HepG2 (cell line): Measurements from ENCODE around the gene KLF6. TPM values are rescaled to one million over a fixed set of nuclear protein-coding genes. Genes with fewer than 3 reads are reported as not detected.

ENCODE experiments used
- ARNT ChIP-seq: fragments of 450-650 bp; IDR thresholded peaks from 2 replicates; pipeline ENCODE4 v1.6.1; 2017
- ATAD3A ChIP-seq: sonication (generic); formaldehyde crosslinking; IDR thresholded peaks from 2 replicates; pipeline ENCODE4 v1.4.0; 2020; ENCODE audit warnings: missing genetic modification reagents
- BCL6 ChIP-seq: IDR thresholded peaks from 2 replicates; pipeline ENCODE4 v1.6.1; 2016; ENCODE audit warnings: missing genetic modification reagents, missing compliant biosample characterization
- HNF1A ChIP-seq, 2 experiments: sonication (generic) in 1 of 2; formaldehyde crosslinking in 1 of 2; IDR thresholded peaks; 2 replicates each; pipeline versions ENCODE4 v1.4.0 to v1.6.1; 2016 to 2020; ENCODE audit warnings: borderline replicate concordance in 1 of 2, low read depth in 1 of 2, mild to moderate bottlenecking in 1 of 2, missing genetic modification reagents in 1 of 2
- HOXD1 ChIP-seq: sonication (generic); formaldehyde crosslinking; IDR thresholded peaks from 2 replicates; pipeline ENCODE4 v1.5.0; 2020; ENCODE audit warnings: missing genetic modification reagents
- MED13 ChIP-seq: sonication (generic); formaldehyde crosslinking; IDR thresholded peaks from 2 replicates; pipeline ENCODE4 v1.5.0; 2020; ENCODE audit warnings: missing genetic modification reagents
- POLR2AphosphoS2 ChIP-seq: IDR thresholded peaks from 2 replicates; pipeline ENCODE4 v1.6.1; 2011; ENCODE audit warnings: low read depth, low read length, improper control_type of control experiment
- PRDM4 ChIP-seq: sonication (generic); formaldehyde crosslinking; IDR thresholded peaks from 2 replicates; pipeline ENCODE4 v1.9.0; 2021; ENCODE audit warnings: missing genetic modification reagents, borderline replicate concordance
- SIN3A ChIP-seq: IDR thresholded peaks from 2 replicates; pipeline ENCODE4 v1.6.1; 2011; ENCODE audit warnings: low read depth, mild to moderate bottlenecking, control low read depth, low read length, borderline replicate concordance
- SP140L ChIP-seq: sonication (generic); formaldehyde crosslinking; IDR thresholded peaks from 2 replicates; pipeline ENCODE4 v1.4.0; 2020; ENCODE audit warnings: missing genetic modification reagents, borderline replicate concordance
- SRSF4 ChIP-seq: fragments of 200-400 bp; formaldehyde crosslinking; IDR thresholded peaks from one replicate; pipeline ENCODE4 v1.6.1; 2018; ENCODE audit warnings: mild to moderate bottlenecking, low read depth, low read length, moderate library complexity; ENCODE audit not compliant: poor library complexity, severe bottlenecking
- ZBTB42 ChIP-seq: sonication (generic); formaldehyde crosslinking; IDR thresholded peaks from 2 replicates; pipeline ENCODE4 v1.5.0; 2020; ENCODE audit warnings: mild to moderate bottlenecking, missing genetic modification reagents
- ZNF136 ChIP-seq: sonication (generic); formaldehyde crosslinking; IDR thresholded peaks from 2 replicates; pipeline ENCODE4 v1.8.1; 2022; ENCODE audit warnings: low read depth, mild to moderate bottlenecking, moderate library complexity, missing genetic modification reagents
- ZNF18 ChIP-seq: sonication (generic); formaldehyde crosslinking; IDR thresholded peaks from 2 replicates; pipeline ENCODE4 v1.8.0; 2022; ENCODE audit warnings: mild to moderate bottlenecking, missing genetic modification reagents; ENCODE audit not compliant: insufficient replicate concordance
- ZNF282 ChIP-seq: fragments of 450-650 bp; IDR thresholded peaks from 2 replicates; pipeline ENCODE4 v1.6.1; 2018; ENCODE audit not compliant: partially characterized antibody
- ZNF460 ChIP-seq: sonication (generic); formaldehyde crosslinking; IDR thresholded peaks from 2 replicates; pipeline ENCODE4 v1.5.1; 2020; ENCODE audit warnings: missing genetic modification reagents, mild to moderate bottlenecking, borderline replicate concordance
- ZNF484 ChIP-seq: sonication (generic); formaldehyde crosslinking; IDR thresholded peaks from 2 replicates; pipeline ENCODE4 v1.5.1; 2020; ENCODE audit warnings: mild to moderate bottlenecking, low read depth, missing genetic modification reagents, borderline replicate concordance
- ZNF547 ChIP-seq: sonication (generic); formaldehyde crosslinking; IDR thresholded peaks from 2 replicates; pipeline ENCODE4 v1.5.1; 2020; ENCODE audit warnings: mild to moderate bottlenecking, missing genetic modification reagents
- ZNF562 ChIP-seq: sonication (generic); formaldehyde crosslinking; IDR thresholded peaks from 2 replicates; pipeline ENCODE4 v1.8.0; 2022; ENCODE audit warnings: missing genetic modification reagents, borderline replicate concordance
- ZNF569 ChIP-seq: sonication (generic); formaldehyde crosslinking; IDR thresholded peaks from 2 replicates; pipeline ENCODE4 v1.5.0; 2020; ENCODE audit warnings: mild to moderate bottlenecking, missing genetic modification reagents, moderate library complexity, borderline replicate concordance
- ZNF713 ChIP-seq: sonication (generic); formaldehyde crosslinking; IDR thresholded peaks from 2 replicates; pipeline ENCODE4 v1.4.0; 2020; ENCODE audit warnings: mild to moderate bottlenecking, missing genetic modification reagents
- ZNF776 ChIP-seq: sonication (generic); formaldehyde crosslinking; IDR thresholded peaks from 2 replicates; pipeline ENCODE4 v1.4.0; 2020; ENCODE audit warnings: mild to moderate bottlenecking, missing genetic modification reagents
- ZNF781 ChIP-seq: sonication (generic); formaldehyde crosslinking; IDR thresholded peaks from 2 replicates; pipeline ENCODE4 v1.5.1; 2020; ENCODE audit warnings: borderline replicate concordance, mild to moderate bottlenecking, missing genetic modification reagents; ENCODE audit errors: not compliant biosample characterization
- polyA plus RNA-seq, 8 experiments: library from polyadenylated mRNA; depleted of rRNA in 3 of 8; stranded (reverse) in 7 of 8; unstranded in 1 of 8; fragments of >200 nt; fragmentation: Illumina TruSeq in 4 of 8; extraction: Trizol in 4 of 8; gene quantifications; 2 replicates each; pipeline versions ENCODE4 v1.2.1 to v1.2.3, GENCODE V29; 2011 to 2016; ENCODE audit warnings: low read depth in 4 of 8, missing spikeins in 1 of 8, mixed read lengths in 1 of 8; ENCODE audit not compliant: insufficient read depth in 1 of 8
- total RNA-seq, 5 experiments: library from RNA; depleted of rRNA; stranded (reverse); fragments of >200 nt; fragmentation: Illumina TruSeq; extraction: Trizol; gene quantifications; 2 replicates each; pipeline ENCODE4 v1.2.3, GENCODE V29; 2016; ENCODE audit warnings: low read depth in 1 of 5

Gene KLF6
- total and polyA plus RNA-seq, 2 of the 13 experiments (the other 11 are each of a cell fraction or from before 2014, with no cell fraction given): 27.0 to 71.9 TPM

DNA sequence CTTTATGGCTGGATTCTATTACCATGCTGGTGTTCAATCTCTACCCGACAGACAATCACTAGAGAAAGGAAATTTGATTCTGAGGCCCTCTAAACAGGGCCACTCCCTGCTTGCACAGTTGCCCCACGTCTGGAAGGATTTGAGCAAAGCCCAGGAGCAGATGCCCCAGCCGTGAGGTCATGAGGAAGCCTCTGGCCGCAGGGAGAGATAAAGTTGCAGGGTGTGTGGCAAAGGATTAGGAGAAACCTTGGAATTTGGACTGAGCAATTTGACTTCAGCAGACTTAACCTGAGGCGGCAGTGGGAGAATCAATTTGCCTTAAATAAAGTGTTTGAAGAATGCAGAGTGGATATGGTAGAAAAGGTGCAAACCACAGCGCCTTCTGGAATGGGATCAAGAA is 40.2 kb upstream of the KLF6 start (continued):
- TF ChIP-seq PRDM4 (CRISPR knock-in tag) (no peak), BCL6 (CRISPR knock-in tag) (no peak), HNF1A (IDR thresholded peaks at IDR 0.05; ENCODE audit: low read depth) (no peak), HNF1A (CRISPR knock-in tag; IDR thresholded peaks at IDR 0.05; ENCODE audit: borderline replicate concordance) (no peak), SIN3A (no peak), SP140L (no peak), ZBTB42 (CRISPR knock-in tag) (no peak), ZNF547 (CRISPR knock-in tag) (no peak), ZNF18 (CRISPR knock-in tag) (no peak), ATAD3A (no peak), HOXD1 (no peak), POLR2AphosphoS2 (no peak), ZNF776 (CRISPR knock-in tag) (no peak), ARNT (no peak), ZNF136 (CRISPR knock-in tag) (no peak), ZNF569 (CRISPR knock-in tag) (no peak), ZNF562 (no peak), MED13 (no peak), SRSF4 (no peak), ZNF460 (CRISPR knock-in tag) (no peak), ZNF713 (no peak), ZNF484 (CRISPR knock-in tag) (no peak), ZNF781 (CRISPR knock-in tag) (no peak), ZNF282 (no peak)
